Suppressor macrophage treated with lipopolysaccharide for 4 hours (primary cell): ENCODE measurements around the gene GMPS.
"Not testable (repeated sequence)": the region's sequence is repeated elsewhere in the genome, so short reads cannot be mapped to it uniquely, and the experiment has no call there.

Experiments
- DNase-seq: peaks from one replicate; pipeline ENCODE4 v3.0.0-alpha.2; 2020

The GMPS gene

GRCh38 chr3:155870133-155870944, at the start of gene GMPS:
TSS of gene GMPS (plus strand) at chr3:155870650. CDS start at chr3:155870871, 221 bp downstream.
- peak; percentile 98 for DNase-seq

DNA sequence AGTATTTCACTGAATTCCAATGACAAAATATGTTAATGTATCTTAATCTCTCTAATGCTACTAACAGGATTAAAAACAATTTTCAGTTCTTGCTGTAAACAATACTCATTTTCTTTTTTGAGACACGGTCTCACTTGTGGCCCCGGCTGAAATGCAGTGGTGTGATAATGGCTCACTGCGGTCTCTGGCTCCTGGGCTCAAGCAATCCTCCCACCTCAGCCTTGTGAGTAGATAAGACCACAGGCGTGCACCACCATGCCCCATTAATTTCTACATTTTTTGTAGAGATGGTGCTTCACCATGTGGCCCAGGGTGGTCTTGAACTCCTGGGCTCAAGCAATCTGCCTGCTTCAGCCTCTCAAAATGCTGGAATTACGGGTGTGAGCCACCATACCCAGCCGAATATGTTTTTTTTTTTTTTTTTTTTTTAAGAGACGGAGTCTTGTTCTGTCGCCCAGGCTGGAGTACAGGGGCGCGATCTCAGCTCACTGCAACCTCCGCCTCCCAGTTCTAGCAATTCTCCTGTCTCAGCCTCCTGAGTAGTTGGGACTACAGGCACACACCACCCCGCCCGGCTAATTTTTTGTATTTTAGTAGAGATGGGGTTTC, 41.9 kb upstream of the GMPS start:
- not testable (repeated sequence) for DNase-seq

DNA sequence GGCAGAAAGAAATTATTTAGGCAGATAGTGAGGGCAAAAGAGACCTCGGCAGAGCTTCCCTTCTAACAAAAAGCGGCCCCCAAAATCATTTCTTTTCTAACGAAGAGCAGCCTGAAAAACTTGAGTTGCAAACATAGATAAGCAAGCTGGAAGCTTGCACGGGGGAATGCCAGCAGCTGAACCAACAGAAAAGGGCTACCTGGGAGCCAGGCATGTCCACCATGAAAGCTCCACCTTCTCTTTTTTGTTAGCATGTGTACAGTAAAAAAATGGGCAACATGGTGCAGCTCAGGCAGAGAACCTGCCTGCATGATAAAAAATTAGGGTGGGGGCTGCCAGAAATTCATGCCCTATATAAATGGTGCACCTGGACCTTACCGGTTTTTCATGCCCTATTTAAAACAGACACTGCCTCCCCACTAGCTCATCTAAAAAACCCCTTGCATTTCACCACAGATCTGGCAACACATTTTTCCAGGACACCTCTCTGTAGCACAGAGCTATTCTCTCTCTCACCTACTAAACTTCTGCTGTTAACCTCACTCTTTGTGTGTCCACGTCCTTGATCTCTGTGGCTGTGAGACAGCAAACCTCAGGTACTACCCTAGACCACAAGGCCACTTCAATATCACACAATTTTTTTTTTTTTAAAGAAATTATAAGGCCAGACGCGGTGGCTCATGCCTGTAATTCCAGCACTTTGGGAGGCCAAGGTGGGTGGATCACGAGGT, 34.9 kb upstream of the GMPS start:
- DNase-seq = no peak

- no peak for DNase-seq
Observed at GRCh38 chr3:155843569-155843968, 26.9 kb upstream of the GMPS start.

DNA sequence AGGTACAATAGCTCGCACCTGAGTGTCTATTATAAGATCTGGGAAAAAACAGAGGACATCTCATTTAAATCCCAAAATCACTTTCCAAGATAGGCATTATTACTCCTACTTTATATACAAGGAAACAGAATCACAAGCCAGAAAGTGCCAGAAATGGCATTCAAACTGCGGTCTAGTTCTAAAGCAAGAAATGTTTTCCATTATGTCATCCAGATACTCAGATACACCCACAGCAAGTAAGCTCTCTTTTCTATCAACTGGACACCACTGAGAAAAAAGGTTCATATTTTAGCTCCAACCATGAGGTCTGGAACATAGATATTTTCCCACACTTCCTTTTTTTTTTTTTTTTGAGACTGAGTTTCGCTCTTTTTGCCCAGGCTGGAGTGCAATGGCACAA, 24.3 kb upstream of the GMPS start:
- DNase-seq = no peak

DNA sequence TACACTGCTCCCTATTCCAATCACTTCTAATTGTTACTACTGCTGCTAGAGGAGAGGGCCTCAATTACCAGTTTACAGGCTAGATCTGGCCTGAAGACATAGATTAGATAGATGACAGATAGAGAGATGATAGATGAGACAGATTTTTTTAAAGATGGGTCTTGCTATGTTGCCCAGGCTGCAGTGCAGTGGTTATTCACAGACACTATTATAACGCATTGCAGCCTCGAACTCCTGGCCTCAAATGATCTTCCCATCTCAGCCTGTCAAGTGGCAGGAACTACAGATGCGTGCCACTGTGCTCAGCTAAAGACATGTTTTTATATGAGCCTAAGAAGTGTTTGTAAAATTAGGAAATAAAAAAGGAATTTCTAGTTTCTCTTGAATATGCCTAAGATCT, 22.5 kb upstream of the GMPS start:
- DNase-seq = no peak

DNA sequence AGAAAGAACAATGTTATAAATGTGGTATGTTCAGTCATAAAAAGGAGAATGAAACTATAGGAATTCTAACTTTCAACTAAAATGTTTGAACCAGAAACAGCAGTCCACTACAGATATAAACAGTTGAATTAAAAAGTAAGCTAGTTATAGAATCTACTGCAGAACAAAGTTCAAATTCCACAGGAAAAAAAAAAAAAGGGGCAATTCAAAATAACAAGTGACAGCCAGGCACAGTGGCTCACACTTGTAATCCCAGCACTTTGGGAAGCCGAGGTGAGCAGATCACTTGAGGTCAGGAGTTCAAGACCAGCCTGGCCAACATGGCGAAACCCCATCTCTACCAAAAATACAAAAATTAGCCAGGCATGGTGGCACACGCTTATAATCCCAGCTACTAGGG, 21.0 kb upstream of the GMPS start:
- DNase-seq = not testable (repeated sequence)

GRCh38 chr3:155852341-155852740, 18.1 kb upstream of the GMPS start:
- peak; percentile 37 for DNase-seq

DNA sequence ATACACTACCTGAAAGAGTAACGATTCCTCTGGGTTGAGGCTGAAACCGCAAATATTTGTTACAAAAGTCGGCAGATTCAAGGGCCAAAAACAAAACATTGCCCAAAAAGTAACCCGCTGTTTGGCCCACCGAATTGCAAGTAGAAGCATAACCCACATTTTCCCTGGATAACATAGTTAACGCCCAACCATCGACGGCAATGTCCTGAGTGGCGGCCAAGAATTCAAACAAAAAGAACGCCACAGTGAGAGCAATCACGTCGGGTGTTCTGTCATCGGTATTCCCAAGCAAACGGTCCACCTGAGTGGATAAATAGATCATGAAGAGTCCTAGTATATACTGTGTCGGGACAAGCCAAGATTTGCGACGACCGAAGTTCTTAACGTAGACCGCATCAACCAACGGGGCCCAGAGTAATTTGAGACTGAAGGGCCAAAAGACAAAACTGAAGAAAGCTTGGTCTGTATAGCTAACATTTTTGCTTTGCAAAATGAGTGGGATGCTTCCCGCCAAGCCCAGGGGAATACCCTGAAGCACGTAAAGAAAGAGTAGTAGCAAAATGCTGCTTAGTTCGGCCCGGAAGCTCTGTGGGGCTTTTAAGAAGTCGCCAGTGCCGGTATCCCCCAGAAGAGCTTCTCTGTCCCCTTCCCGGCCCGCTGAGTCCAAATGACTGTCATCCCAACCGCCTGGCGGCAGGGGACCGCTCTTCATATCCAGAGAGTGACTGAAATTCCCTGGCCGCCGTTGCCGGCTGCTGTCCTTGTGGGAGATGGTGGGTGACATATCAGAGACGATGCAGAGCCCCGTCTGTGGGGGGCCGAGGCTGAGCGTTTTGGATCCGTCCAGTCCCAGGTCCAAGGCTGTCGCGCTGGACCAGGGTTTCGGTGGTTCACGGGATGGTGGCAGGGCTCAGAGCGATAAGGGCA, 17.0 kb upstream of the GMPS start:
- peak; percentile 52 for DNase-seq

DNA sequence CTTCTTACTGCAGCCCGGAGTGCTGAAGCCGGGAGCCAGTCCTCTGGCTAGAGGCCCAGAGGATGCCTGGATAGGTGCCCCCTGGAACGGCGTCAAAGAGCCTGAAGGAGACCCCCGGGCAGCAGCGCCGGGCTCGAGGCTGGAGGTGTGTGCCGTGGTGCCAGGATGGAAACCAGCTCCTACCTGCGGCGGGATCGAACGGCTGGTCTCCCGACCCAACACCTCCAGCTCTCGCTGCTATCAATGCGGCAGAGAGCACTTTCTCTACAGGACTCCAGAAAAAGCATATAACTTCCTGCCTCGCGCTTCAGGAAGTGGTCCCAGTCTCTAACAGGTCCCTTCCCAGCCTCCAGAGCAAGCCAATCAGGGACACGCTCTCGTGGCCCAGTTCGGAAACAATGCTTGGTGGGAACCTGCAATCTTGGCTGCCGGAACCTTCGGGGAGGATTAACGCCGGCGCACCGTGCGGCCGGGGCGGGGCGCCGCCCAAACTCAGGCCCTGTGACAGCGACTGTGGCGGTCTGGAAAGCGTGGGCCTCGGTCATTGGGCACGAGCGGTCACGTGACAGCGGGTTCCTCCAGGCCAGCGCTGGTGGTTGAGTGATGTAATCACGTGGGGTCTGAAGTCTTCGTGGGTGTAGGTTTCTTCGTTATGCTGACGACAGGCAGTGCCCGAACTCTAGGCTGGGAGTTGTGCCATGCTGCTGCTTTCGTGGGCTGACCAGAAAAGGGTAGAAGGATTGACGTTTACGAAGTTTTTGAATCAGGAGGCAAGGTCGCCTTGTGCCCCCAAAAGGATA, 16.1 kb upstream of the GMPS start, which contains the start of gene SLC33A1:
Gene SLC33A1, minus strand, starts transcription at position 287 of the 800 bp plus-strand sequence. CDS start 430 bp downstream, outside the sequence.
- peak; percentile 100 for DNase-seq

DNA sequence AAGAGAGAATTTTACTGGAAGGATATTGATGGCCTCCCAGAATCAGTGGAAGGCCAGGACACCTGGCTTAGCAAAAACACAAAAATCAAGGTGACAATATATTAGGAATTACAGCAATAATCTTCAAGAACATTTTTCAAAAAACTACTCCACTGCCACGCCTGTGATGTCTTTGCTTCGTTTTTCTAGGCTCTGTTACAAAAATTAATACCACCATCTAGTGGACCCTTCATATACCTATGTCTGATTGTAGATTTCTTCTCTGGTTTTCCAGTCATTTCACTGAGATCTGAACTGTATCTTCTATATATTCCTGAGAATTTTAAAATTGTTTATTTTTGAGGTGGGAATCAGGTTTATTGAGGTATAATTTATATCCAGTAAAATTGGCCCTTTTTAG, 10.6 kb upstream of the GMPS start:
- DNase-seq = no peak

DNA sequence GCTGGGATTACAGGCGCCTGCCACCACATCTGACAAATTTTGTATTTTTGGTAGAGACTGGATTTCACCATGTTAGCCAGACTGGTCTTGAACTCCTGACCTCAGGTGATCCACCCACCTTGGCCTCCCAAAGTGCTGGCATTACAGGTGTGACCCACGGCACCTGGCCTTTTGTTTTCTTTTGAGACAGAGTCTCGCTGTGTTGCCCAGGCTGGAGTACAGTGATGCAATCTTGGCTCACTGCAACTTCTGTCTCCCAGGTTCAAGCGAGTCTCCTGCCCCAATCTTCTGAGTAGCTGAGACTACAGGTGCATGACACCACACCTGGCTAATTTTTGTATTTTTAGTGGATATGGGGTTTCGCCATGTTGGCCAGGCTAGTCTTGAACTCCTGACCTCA, 10.0 kb upstream of the GMPS start:
- DNase-seq = not testable (repeated sequence)

DNA sequence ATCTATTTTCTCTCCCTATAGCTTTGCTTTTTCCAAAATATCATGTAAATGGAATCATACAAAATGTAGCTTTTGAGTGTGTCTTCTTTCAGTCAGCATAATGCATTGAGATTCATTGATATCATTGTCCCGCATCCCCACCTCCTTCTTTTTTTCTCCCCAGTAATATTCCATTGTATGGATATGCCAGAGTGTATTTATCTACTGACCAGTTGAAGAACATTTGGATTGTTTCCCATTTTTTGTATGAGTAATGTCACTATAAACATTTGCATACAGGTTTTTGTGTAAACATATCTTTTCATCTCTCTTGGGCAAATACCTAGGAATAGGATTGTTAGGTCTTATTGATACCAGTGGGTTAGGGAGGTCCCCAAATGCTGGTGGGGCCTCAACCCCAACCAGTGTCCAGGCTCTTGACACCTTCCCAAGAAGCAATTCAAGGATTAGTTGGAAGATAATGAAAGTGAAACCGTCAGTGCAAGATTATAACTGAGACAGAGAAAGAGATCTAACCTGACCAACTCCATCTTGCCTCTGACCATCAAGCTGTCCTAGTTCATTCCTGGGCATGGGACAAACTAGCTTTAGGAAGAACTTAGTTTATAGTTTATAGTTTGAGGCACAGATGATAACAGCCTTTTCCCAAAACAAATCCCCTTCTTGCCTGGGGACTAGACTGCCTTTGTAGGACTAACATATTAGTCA, 8.8 kb upstream of the GMPS start:
- no peak for DNase-seq

GRCh38 chr3:155862290-155862982, 8.0 kb upstream of the GMPS start:
- DNase-seq = peak; percentile 29

DNA sequence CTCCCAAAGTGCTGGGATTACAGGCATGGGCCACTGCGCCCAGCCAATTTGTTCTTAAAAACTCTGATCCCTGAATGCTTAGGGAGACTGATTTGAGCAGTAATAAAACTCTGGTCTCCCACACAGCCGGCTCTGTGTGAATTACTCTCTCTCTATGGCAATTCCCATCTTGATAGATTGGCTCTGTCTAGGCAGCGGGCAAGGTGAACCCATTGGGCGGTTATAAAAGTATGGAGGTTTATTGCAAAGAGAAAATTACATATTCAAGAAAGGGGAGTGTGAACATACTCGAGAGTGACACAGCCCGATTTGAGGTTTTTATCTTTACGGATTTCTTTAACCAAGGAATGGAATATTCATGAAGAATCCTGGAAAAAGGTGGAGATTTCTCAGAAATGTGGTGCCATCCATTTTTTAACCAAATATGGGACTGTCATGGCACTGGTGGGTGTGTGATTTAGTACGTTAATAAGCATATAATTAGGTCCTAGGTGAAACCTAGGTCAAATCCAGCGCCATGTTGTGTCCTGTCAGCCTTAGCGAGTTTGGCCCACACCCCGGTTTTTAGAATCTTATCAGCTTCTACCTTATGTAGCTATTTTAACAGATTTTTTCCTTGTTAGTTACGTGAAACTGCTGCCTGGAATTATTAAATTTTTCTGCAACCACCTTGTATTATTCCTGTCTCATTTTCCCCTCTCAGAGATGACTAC, 7.2 kb upstream of the GMPS start:
- no peak for DNase-seq

GRCh38 chr3:155869691-155870090, 759 bp upstream of the GMPS start:
- no peak for DNase-seq

GRCh38 chr3:155870945-155871745, 695 bp downstream of the GMPS start:
- DNase-seq = peak; percentile 47

DNA sequence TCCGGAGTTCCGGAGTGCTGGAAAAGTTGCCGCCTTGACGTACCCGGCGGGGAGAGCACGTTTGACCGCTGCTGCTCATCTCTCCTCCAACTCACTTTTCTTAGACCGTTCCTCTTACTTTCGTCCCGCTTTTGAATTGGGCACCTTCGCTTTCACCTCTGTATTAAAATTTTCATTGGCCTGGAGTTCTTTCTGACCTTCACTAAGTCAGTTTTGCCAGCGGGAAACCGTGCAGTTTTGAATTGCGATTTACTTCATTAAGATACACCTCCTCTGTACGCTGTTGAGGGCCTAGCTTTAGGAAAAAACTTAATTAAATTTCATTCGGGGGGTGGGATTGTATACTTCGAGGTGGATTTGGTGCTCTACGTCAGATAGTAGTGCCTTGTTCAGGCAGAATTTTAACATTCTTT, 1.3 kb downstream of the GMPS start:
- DNase-seq = no peak
